Midbrain (tissue), 1 donor: ENCODE data around the gene KLF4.

Experiments used
- DNase-seq: peaks from one replicate; lab custom pipeline; 2025; lab: John Stamatoyannopoulos, UW

The KLF4 gene

DNA sequence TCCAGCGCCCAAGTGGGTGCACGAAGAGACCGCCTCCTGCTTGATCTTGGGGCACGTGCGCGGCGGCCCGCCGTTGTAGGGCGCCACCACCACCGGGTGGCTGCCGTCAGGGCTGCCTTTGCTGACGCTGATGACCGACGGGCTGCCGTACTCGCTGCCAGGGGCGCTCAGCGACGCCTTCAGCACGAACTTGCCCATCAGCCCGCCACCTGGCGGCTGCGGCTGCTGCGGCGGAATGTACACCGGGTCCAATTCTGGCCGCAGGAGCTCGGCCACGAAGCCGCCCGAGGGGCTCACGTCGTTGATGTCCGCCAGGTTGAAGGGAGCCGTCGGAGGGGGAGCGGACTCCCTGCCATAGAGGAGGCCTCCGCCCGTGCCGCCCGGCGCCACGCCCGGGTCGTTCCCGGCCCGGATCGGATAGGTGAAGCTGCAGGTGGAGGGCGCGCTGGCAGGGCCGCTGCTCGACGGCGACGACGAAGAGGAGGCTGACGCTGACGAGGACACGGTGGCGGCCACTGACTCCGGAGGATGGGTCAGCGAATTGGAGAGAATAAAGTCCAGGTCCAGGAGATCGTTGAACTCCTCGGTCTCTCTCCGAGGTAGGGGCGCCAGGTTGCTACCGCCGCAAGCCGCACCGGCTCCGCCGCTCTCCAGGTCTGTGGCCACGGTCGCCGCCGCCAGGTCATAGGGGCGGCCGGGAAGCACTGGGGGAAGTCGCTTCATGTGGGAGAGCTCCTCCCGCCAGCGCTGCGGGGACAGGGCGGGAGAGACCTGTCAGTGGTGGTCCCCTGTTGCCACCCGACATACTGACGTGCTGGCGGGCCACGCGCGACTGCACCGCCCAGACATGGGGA, 1.8 kb downstream of the KLF4 start:
- no peak for DNase-seq

DNA sequence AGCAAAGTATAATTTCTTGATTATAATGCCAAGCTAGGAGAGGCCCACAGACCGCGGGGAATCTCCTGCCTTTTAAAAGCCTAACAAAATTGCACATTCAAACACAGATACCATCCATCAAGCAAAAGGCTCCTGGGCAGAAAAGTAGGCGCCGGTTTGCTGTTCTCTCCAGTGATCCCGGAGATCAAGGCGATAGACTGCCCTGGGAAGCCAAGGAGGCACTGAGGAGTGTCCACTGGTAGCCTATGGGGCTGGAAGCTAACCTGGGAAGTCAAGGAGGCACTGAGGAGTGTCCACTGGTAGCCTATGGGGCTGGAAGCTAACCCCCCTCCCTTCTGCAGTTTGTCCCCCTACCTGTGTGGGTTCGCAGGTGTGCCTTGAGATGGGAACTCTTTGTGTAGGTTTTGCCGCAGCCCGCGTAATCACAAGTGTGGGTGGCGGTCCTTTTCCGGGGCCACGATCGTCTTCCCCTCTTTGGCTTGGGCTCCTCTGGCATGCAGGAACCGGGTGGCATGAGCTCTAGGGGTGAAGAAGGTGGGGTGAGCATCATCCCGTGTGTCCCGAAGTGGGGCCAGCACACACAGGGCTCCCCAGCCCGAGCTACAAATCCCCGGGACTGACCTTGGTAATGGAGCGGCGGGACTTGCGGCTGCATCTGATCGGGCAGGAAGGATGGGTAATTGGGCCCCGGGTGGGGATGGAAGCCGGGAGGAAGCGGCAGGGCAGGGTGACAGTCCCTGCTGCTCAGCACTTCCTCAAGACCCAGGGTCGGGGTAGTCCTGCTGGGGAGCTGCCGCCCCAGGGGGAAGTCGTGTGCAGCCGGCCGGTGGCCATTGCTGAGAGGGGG, 2.7 kb downstream of the KLF4 start:
- DNase-seq = no peak

DNA sequence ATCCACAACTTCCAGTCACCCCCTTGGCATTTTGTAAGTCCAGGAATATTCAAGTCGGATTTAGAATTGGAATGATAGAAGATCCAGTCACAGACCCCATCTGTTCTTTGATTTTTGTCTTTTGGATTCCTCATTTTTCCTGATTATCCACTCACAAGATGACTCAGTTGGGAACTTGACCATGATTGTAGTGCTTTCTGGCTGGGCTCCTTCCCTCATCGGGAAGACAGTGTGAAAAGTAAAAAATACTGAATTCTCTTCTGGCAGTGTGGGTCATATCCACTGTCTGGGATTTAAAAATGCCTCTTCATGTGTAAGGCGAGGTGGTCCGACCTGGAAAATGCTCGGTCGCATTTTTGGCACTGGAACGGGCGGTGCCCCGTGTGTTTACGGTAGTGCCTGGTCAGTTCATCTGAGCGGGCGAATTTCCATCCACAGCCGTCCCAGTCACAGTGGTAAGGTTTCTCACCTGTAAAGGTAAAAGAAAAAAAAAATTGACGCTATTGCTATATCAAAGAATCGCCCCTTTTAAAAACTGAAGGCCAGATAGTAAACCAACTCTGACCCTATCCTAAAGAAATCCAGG, 4.0 kb downstream of the KLF4 start:
- DNase-seq = no peak

DNA sequence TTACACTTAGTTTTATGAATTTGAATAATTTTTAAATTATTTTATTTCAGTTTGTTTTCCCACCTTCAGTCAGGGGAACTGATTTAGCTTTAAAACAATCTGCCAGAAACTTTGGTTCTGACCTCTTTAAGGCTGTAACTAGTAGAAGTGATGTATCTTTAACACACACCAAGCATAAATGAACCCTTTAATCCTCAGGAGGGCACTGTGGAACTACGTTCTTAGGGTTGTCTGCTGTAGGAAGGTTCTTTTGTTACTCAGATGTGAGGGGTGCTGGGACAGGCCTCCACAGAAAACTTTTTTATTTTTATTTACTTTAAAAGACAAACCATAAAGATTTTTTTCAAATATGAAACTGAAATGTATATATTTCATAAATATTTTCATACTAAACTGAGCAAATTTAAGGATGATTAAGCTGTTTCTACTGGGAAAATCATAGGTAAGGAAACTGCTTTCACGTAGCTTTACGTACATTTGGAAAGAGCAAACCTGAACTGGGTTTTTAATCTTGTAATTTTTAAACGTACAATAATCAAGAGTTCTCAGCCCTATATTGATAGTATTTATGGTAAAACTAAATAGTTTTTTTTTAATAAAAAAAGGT, 5.3 kb downstream of the KLF4 start:
- DNase-seq = peak; percentile 74

DNA sequence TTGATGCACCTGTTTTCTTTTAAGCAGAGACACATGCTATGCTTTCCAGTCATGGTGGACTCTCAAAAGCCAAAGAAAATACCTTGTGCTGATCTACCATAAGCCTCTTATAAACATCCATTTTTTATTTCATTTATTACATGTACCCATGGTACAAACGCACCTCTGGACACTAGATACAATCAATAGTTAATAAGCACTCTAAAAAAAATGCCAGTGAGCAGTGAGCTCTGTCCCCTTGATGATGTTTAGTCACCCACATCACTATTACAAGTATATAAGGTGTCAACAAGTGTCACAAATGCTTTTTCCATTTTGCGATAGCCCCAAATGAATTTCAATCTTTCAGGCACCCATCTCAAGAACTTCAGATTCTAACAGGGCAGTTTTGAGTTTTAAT, 5.9 kb downstream of the KLF4 start:
- no peak for DNase-seq

DNA sequence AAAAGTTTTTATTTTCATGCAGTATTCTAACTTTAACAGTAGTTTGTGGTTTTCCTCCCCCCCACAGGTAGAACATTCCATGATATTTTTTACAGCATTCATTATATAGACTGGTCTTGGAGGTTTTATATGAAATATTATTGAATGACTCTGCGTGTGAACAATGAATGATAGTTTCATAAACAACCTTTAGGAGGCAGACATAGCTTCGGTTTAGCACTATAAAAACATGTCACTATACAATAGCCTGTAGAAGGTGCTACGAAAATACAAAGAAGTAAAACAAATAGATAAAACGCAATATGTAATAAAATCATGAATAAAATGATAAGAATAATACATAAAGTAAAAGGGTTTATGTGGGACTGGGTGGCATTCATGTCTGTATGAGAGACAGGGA, 8.5 kb downstream of the KLF4 start:
- no peak for DNase-seq

DNA sequence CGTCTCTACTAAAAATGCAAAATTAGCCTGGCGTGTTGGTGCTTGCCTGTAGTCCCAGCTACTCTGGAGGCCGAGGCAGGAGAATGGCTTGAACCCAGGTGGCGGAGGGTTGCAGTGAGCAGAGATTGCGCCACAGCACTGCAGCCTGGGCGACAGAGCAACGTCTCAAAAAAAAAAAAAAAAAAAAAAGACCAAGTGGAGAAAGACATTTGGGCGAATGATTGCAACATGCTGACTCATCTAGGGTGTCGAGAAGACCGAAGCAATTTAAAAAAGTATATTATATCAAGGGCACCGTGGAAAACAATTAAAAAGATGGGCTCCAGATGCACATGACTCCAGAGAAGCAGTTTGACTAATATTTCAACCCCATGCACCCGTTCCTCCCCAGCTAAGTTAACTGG, 9.2 kb downstream of the KLF4 start:
- no peak for DNase-seq

DNA sequence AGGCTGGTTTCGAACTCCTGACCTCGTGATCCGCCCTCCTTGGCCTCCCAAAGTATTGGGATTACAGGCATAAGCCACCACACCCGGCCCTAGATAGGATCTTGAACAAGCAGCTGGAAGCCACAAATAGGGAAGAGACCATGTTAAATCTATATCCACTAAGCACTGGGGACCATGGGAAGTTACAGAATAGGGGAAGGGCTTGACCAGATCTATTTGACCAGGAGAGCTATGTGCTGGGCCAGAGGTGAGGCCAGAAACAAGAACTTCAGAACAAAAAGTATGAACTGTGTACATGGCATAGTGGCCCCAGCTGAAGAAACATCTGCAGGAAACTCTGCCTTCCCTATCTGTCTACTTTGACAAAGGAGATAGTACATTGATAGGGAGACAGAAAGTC, 10.8 kb downstream of the KLF4 start:
- DNase-seq = no peak

DNA sequence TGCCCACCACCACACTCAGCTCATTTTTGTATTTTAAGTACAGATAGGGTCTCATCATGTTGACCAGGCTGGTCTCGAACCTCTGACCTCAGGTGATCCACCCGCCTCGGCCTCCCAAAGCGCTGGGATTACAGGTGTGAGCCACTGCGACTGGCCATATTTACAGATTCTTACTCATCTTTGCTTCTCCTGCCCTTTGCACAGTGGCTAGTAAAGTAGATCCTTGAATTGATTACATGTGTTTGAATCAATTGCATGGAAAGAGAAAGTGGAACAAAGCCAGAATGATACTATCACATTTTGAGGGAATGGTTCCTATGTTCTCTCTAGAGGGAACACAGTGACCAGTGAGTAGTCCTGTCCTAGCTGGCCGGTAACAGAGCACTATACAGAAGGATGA, 15.4 kb downstream of the KLF4 start:
- no peak for DNase-seq

DNA sequence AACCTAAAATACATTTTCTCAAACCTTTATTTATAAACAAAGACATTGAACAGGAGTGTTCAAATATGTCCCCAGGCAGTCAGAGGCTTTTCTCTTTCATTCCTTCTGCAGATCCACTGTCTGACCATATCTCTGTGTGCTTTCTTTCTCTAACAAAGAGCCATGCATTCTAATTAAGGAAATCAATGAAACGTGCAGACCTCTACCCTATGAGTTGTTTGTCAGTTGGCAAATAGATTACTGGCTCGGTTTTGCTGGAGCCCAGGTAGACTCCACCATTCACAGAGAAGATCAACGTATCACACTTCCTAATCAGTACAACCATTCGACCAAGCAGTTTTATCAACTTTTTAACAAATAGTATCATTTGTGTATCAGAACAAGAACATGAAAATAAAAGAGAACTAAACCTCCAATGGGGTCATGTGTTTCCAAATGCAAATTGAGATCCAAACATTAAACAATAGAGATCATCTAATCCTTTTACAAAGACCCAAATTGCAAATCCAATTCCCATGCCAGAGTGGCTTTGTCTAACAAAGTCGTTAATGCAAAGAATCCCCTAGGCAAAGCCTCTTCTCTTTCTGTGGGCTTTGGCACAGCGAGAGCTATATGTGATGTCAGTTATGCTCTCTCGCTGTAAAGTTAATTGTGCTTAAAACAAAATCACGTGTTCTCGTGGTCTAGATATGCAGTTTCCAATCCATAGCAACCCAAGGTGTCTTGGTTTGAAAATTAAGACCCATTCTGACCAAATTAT, 16.8 kb downstream of the KLF4 start:
- no peak for DNase-seq

DNA sequence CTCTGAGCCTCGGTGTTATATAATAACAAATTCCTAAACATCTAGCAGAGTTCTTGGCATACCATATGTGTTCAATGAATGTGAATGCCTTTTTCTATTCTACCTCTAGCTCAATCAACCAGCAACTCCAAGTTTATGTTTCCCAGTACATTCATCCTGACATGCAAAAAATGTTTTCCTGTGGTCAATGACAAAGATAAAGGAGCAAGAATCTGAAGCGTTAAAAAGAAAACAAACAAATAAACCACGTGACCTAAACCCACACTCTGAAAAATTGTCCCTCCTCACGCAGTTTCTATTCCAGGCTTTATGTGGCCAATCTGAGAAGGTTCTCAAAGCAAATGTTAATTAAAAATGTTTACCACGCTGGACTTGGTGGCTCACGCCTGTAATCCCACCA, 18.0 kb downstream of the KLF4 start:
- no peak for DNase-seq

DNA sequence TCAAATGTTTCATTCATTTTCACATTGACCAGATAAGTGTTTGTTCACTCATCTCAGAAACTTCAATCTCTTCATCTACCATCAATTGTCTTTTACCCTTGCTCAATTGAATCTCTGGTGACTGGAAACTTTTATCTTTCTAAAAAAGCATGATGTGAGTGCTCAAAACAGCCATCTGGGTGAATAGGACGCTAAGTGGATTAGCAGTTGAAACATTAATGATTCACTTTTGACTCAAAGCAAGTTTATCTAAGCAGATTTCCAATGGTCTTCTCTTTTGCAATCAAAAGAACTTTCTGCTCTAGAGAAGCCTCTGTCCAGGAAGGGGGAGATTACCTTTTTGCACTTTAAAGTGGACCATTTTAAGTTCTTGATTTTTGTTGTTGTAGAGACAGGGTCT, 22.2 kb downstream of the KLF4 start:
- DNase-seq = no peak

DNA sequence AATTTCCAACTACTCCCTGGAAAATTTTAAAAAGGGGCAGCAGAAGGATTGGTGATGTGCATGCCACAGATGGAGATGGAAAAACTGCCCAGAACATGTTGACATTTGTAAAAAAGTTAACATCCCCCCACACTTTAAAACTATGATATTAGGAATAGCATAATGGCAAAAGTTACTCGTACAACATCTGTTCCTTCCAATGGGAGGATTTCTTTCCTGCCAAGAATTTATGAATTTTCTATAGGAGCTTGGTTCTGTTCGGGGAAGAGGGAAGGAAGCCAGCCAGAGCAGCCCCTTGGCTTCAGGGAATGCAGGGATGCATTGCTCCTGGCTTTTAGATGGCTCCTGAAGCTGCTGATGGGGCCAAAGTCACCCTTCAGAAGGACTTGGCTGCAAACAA, 22.7 kb downstream of the KLF4 start:
- DNase-seq = no peak

DNA sequence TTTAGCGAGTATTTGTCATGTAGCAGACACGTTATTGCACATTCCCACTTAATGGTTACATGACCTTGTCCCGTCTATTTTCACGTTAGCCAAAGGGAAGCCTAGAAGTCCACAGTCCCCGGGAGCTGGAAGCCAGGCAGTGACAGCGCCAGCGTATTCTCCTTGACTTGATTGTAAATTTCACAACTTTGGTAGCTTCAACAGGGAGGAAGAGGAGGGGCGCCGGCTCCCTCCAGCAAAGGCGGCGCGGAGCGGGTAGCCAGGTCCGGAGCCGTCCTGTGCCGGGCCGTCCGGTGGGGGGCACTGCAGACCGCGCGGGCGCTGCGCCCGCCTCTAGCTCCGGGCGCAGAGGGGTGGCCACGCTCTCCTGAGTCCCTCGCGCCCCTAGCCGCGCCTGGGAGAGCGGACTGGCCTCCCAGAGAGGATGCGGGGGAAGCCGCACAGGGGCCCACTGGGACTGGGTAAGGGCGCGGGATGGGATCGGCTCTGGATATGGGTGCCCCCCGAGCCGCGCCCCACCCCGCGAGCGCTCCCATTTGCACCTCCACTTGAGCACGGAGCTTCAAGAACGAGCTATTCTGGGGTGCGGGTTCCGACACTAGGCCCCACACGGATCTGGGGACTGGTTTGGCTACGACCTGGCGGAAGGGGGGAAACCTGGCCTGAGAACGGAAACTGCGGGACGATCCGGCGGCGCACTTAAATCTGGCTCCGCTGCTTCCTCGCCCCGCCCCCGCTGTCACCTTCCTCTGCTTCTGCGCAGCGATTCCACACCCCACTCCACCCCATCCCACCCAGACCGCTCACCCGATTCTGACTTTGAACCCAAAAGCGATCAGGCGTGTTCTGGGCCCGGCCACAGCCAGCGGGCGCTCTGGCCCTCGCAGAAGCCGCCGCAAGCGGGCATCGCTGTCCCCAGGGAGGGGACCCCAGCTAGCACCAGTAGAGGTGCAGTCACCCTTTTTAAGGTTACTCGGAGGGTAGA, 23.8 kb downstream of the KLF4 start:
- peak; percentile 50 for DNase-seq

DNA sequence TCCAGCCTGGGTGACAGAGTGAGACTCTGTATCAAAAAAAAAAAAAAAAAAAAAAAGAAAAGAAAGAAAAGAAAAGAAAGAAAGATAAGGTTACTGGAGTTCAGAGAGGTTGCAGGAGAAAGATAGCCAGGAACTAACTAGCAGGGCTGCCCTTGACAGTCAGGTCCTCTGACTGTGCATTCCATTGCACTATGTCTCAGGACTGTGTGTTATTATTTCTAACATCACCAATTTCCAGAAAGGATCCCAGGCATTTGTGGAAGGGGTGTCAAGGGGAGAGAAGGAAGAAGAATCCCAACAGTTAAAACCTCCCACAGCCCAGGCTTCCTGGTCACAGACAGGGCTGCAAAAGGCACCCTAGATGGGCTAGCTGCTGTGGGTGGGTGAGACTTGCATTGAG, 25.1 kb downstream of the KLF4 start:
- DNase-seq = no peak

DNA sequence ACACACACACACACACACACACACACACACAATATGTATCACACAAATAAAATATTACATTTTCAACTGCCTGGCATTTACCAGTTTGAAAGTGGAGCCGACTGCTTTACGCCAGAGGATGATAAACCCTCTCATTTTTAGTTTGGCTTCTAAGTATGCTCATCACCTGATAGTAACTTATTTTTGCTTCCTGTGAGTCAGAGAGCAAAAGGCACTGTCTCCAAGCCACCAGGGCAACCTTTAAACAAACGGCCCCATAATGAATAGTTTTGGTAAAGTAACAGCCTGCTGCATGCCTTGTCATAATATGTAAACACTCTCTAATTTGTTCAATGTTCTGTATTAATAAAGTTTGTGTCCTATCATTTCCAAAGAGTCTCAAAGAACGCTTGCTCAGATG, 26.9 kb downstream of the KLF4 start:
- DNase-seq = no peak

DNA sequence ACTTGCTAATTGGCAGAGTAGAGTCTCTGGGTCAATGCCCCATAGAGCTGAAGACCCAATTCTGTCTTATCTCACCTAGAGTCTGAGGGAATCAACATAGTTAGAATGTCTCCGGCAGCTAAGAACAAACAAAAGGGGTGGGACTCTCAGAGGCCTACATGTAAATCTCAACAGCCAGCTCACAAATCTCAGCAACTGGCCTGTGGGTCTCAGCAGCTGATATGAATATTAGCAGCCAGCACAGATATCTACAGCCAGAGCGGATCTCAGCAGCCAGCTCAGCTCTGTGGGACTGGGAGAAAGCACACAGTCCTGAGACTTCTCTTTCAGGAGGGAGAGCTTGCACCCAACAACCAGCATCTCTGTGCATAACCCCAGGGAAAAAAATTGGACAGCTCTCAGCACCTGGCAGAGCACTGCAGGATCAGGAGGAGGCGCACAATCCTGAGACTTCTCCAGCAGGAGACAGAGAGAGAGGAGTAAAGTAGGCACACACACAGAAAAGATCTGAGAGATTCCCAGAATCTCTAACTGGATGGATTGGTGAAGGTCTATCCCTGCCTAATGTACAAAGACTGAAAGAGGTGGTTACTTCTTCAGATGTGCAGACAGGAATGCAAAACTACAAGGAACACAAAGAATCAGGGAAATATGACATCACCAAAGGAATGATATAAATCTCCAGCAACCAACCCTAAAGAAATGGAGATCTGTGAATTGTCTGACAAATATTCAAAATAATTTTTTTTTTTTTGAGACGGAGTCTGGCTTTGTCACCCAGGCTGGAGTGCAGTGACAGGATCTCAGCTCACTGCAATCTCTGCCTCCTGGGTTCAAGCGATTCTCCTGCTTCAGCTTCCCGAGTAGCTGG, 29.2 kb downstream of the KLF4 start:
- no peak for DNase-seq

DNA sequence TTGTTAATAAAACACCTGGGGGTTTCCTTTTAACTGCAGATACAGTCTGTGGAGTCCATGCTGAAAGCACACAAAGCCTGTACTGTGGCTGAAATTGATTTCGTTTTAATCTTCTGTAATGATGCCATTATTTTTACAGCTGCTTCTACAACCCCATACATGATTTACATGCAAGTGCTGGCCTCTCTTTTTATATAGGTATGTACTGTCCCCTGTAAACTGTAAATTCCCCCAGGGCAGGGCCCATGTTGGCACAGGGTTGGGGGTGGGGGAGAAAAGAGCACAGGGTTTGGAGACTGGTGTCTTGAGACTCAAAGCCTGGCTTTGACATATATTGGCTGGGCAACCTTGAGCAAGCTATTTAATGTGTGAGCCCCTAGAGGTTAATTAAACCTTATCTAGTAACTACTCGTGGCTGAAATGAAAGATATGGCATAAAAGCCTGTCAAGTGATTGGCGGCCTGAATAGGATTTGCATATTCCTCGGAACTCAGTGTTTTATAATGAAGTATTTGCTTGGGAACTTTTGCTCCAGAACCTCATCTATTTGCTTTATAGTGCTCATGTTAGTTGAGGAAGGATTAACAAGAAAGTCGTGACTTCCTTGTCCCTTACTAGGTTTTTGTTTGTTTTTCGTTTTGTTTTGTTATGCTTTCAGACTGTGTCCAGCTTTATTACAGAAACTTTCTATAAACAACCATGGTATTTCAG, 34.0 kb downstream of the KLF4 start:
- DNase-seq = no peak

DNA sequence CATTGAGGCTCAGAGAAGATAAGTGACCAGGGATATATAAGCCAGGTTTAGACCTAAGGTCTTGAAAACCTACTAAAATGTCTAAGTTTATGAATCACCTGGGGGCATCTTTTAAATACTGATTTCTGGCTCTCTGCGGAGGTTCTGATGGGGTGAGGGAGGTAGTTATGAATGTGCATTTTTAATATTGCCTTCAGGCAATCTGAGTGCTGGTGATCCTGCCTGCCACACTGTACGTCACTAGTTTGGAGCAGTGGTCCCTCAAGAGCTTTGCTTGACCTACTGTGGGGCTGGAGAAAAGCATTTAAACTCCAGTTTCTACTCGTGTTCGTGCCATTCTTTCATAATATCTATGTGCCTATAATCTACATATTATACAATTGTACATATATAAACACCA, 36.1 kb downstream of the KLF4 start:
- DNase-seq = no peak
